Kidney epithelial cell (primary cell): ENCODE data around the gene CD320. TPM values are rescaled to one million over a fixed set of nuclear protein-coding genes. Genes with fewer than 3 reads are reported as not detected.

Experiments used
- DNase-seq: peaks from one replicate; pipeline ENCODE4 v3.0.0-alpha.2; 2010; ENCODE audit warnings: low read depth
- H3K27me3 ChIP-seq: 2 replicates; pipeline ENCODE4 v1.6.0; 2011; ENCODE audit warnings: low read length; ENCODE audit not compliant: control insufficient read depth, insufficient read depth
- H3K36me3 ChIP-seq: 2 replicates; pipeline ENCODE4 v1.5.1; 2011; ENCODE audit warnings: low read length; ENCODE audit not compliant: control insufficient read depth, insufficient read depth
- H3K4me3 ChIP-seq: 2 replicates; pipeline ENCODE4 v1.5.1; 2011; ENCODE audit warnings: low read depth, mild to moderate bottlenecking, control low read depth, low read length
- CTCF ChIP-seq: IDR thresholded peaks from 2 replicates; pipeline ENCODE4 v1.5.1; 2011; ENCODE audit warnings: mild to moderate bottlenecking, moderate library complexity, low read length, control low read depth, inconsistent platforms; ENCODE audit not compliant: insufficient read depth, poor library complexity, severe bottlenecking
- total RNA-seq: library from RNA; depleted of rRNA; stranded (reverse); fragments of >200 nt; gene quantifications from 2 replicates; pipeline ENCODE4 v1.2.3, GENCODE V29; 2015

The CD320 gene
- total RNA-seq, 1 donor from 2014 or later, result 85.6 TPM

GRCh38 chr19:8333767-8334457 lies 25.8 kb upstream of the CD320 start:
- no peak for DNase-seq
- TF ChIP-seq CTCF, result no peak
- Histone ChIP-seq H3K36me3 (no peaks in the 10 kb centered on the region), H3K4me3 (no peak overlapping the region), H3K27me3 (peaks cover 31% of the 10 kb centered on the region)

GRCh38 chr19:8332976-8333766 lies 25.0 kb upstream of the CD320 start:
- no peak for DNase-seq
- no peak overlapping the region for H3K4me3 ChIP-seq
- H3K27me3 ChIP-seq, result peaks cover 34% of the 10 kb centered on the region
- no peak for TF ChIP-seq CTCF
- H3K36me3 ChIP-seq, result no peaks in the 10 kb centered on the region

- Histone ChIP-seq H3K36me3 (no peaks in the 10 kb centered on the region), H3K4me3 (no peak overlapping the region), H3K27me3 (peaks cover 35% of the 10 kb centered on the region)
- no peak for TF ChIP-seq CTCF
- no peak for DNase-seq
Observed at GRCh38 chr19:8331263-8331845, 23.2 kb upstream of the CD320 start.

GRCh38 chr19:8329996-8330395 lies 21.8 kb upstream of the CD320 start:
- peaks cover 25% of the 10 kb centered on the region for H3K27me3 ChIP-seq
- no peak for TF ChIP-seq CTCF

GRCh38 chr19:8325454-8325853 lies 17.3 kb upstream of the CD320 start:
- H3K36me3 ChIP-seq, result no peaks in the 10 kb centered on the region
- peaks cover 4% of the 10 kb centered on the region for H3K27me3 ChIP-seq
- DNase-seq, result no peak
- TF ChIP-seq CTCF, result no peak
- no peak overlapping the region for H3K4me3 ChIP-seq

More at GRCh38 chr19:8329996-8330395, 21.8 kb upstream of the CD320 start:
- DNase-seq, result no peak
- Histone ChIP-seq H3K36me3 (no peaks in the 10 kb centered on the region), H3K4me3 (no peak overlapping the region)
